Esophagus muscularis mucosa (tissue), 4 donors: ENCODE measurements around the gene CAMTA1.

ENCODE experiments used
- EP300 ChIP-seq: sonication (generic); formaldehyde crosslinking; IDR thresholded peaks from one replicate; pipeline ENCODE4 v1.6.1; 2017; ENCODE audit warnings: antibody characterized with exemption
- POLR2A ChIP-seq: fragments of 450-650 bp; IDR thresholded peaks from one replicate; pipeline ENCODE4 v1.6.1; 2017; ENCODE audit warnings: antibody characterized with exemption, moderate library complexity, mild to moderate bottlenecking, low read depth
- POLR2AphosphoS5 ChIP-seq, 2 donors: sonication (generic); formaldehyde crosslinking; IDR thresholded peaks; one replicate each; pipeline ENCODE4 v1.6.1; 2017; ENCODE audit warnings: antibody characterized with exemption in 2 of 2
- TF ChIP-seq, protein P1 (sequence below), 3 experiments: fragments of 200-600 bp in 2 of 3; fragments of 450-650 bp in 1 of 3; sonication (generic) in 2 of 3; IDR thresholded peaks; one replicate each; pipeline ENCODE4 v1.5.1; 2017 to 2019; ENCODE audit warnings: antibody characterized with exemption in 3 of 3, mild to moderate bottlenecking in 2 of 3, moderate library complexity in 1 of 3

DNA sequence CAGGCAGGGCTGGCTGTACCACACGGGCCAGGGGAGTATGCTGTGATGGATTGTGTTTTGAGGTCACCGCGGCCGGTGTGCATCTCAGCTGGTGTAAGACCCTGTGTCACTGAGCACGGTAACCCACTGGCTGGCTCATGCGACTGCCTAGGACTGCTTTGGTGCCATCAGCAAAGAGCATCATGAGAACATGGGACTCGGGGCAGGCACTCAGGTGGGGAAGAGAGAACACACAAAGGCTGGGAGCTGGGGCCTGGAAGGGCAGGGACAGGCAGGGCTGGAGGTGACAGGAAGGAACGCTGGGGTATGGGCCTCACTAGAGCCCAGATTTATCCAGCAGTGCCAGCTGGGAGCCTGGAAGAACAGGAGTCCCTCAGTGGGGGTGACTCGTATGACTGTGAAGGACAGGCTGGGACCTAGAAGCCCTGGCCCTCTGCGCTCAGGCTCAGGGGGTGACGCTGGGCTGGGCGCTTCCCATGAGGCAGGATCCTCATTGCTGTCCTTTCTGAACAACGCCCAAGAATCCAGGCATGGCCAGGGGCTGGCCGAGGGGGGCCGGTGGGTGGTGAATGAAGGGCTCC, 775.4 kb downstream of the CAMTA1 start:
- no peak for TF ChIP-seq POLR2A
- TF ChIP-seq, protein P1, sequence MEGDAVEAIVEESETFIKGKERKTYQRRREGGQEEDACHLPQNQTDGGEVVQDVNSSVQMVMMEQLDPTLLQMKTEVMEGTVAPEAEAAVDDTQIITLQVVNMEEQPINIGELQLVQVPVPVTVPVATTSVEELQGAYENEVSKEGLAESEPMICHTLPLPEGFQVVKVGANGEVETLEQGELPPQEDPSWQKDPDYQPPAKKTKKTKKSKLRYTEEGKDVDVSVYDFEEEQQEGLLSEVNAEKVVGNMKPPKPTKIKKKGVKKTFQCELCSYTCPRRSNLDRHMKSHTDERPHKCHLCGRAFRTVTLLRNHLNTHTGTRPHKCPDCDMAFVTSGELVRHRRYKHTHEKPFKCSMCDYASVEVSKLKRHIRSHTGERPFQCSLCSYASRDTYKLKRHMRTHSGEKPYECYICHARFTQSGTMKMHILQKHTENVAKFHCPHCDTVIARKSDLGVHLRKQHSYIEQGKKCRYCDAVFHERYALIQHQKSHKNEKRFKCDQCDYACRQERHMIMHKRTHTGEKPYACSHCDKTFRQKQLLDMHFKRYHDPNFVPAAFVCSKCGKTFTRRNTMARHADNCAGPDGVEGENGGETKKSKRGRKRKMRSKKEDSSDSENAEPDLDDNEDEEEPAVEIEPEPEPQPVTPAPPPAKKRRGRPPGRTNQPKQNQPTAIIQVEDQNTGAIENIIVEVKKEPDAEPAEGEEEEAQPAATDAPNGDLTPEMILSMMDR (IDR thresholded peaks at IDR 0.05) = no peak
- no peak for TF ChIP-seq POLR2AphosphoS5 (IDR thresholded peaks at IDR 0.05)
- TF ChIP-seq EP300 = no peak
